HG02588 (cell line): Measurements from ENCODE around the gene NAA16.
"Not testable (repeated sequence)": the region's sequence is repeated elsewhere in the genome, so short reads cannot be mapped to it uniquely, and the experiment has no call there.

Experiments used
- ATAC-seq: cut with Tn5 transposase; IDR thresholded peaks from one replicate; pipeline ENCODE4 v1.9.1; 2021; ENCODE audit warnings: mild to moderate bottlenecking, moderate library complexity; ENCODE audit not compliant: unreplicated experiment

The NAA16 gene

GRCh38 chr13:41352935-41353840, 42.1 kb downstream of the NAA16 start:
- ATAC-seq = no peak

GRCh38 chr13:41354416-41354815, 43.3 kb downstream of the NAA16 start:
- no peak for ATAC-seq

- ATAC-seq = not testable (repeated sequence)
These were observed 45.2 kb downstream of the NAA16 start for GRCh38 chr13:41356385-41356648.

GRCh38 chr13:41356786-41357185, 45.7 kb downstream of the NAA16 start:
- no peak for ATAC-seq

GRCh38 chr13:41361491-41361890, 50.4 kb downstream of the NAA16 start:
- ATAC-seq = no peak

GRCh38 chr13:41364043-41364442, 53.0 kb downstream of the NAA16 start:
- no peak for ATAC-seq

- ATAC-seq = no peak
These were observed 54.6 kb downstream of the NAA16 start for GRCh38 chr13:41365631-41366030.

GRCh38 chr13:41370736-41371135, 59.7 kb downstream of the NAA16 start:
- ATAC-seq = no peak

GRCh38 chr13:41377446-41377845, 66.4 kb downstream of the NAA16 start:
- no peak for ATAC-seq

- no peak for ATAC-seq
These were observed 71.4 kb downstream of the NAA16 start for GRCh38 chr13:41382431-41382830.

- ATAC-seq = no peak
These were observed 72.3 kb downstream of the NAA16 start for GRCh38 chr13:41383386-41383785.

GRCh38 chr13:41384749-41385503, 73.9 kb downstream of the NAA16 start:
- no peak for ATAC-seq

- no peak for ATAC-seq
These were observed 75.1 kb downstream of the NAA16 start for GRCh38 chr13:41386211-41386610.

- ATAC-seq = no peak
These were observed 76.5 kb downstream of the NAA16 start for GRCh38 chr13:41387576-41387975.

GRCh38 chr13:41388143-41388881, 77.2 kb downstream of the NAA16 start:
- ATAC-seq = no peak

GRCh38 chr13:41389580-41389979, 78.5 kb downstream of the NAA16 start:
- ATAC-seq = no peak

- ATAC-seq = no peak
These were observed 83.1 kb downstream of the NAA16 start for GRCh38 chr13:41394166-41394565.

- ATAC-seq = no peak
These were observed 87.6 kb downstream of the NAA16 start for GRCh38 chr13:41398494-41399170.

- ATAC-seq = no peak
These were observed 90.3 kb downstream of the NAA16 start for GRCh38 chr13:41401366-41401765.

- no peak for ATAC-seq
These were observed 91.8 kb downstream of the NAA16 start for GRCh38 chr13:41402691-41403511.
